Subcutaneous abdominal adipose tissue (tissue), 5 donors: ENCODE data around the gene PRDM16.

Experiments used
- H3K27ac ChIP-seq: one replicate; pipeline ENCODE4 v1.7.0; 2013; ENCODE audit warnings: low read depth, mild to moderate bottlenecking, inconsistent platforms, low read length, moderate library complexity
- H3K27me3 ChIP-seq, 5 donors: one replicate each; pipeline ENCODE4 v1.7.0; 2013; ENCODE audit warnings: low read length in 5 of 5, inconsistent platforms in 1 of 5; ENCODE audit not compliant: control insufficient read depth in 5 of 5, insufficient read depth in 4 of 5
- H3K36me3 ChIP-seq, 5 donors: one replicate each; pipeline ENCODE4 v1.7.0; 2013; ENCODE audit warnings: low read length in 5 of 5; ENCODE audit not compliant: control insufficient read depth in 5 of 5, insufficient read depth in 5 of 5
- H3K4me1 ChIP-seq, 5 donors: one replicate each; pipeline ENCODE4 v1.7.0; 2013; ENCODE audit warnings: low read length in 5 of 5, mild to moderate bottlenecking in 3 of 5, moderate library complexity in 1 of 5; ENCODE audit not compliant: control insufficient read depth in 5 of 5, insufficient read depth in 5 of 5
- H3K4me3 ChIP-seq, 5 donors: one replicate each; pipeline ENCODE4 v1.7.0; 2013; ENCODE audit warnings: low read length in 5 of 5, low read depth in 1 of 5
- H3K9ac ChIP-seq, 5 donors: one replicate each; pipeline ENCODE4 v1.7.0; 2013; ENCODE audit warnings: low read length in 5 of 5, mild to moderate bottlenecking in 4 of 5, moderate library complexity in 3 of 5
- H3K9me3 ChIP-seq, 5 donors: one replicate each; pipeline ENCODE4 v1.7.0; 2013; ENCODE audit warnings: low read length in 5 of 5; ENCODE audit not compliant: control insufficient read depth in 5 of 5
- donor health status: healthy.
- donor health status: healthy.
- donor health status: healthy.
- donor health status: healthy.
- donor health status: healthy.

PRDM16 gene

DNA sequence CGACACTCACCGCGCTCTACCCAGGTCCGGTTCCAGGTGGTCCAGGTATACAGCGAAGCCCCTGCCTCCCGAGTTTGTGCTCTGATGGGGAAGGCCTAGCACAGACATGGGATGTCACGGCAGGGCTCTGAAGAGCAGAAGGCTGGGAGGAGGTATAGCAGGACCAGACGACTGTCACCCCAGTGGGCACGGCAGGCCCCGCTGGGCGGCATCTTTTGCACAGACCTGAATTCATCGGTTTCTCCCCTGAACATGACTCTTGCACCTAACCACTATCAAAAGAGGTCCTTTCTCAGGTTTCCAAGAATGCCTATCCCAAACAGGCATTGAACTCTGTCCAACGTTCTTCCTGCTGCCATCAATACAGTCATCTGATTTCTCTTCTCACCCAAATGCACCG, 416.0 kb downstream of the PRDM16 start:
- peaks cover 0 to 10% (median 5%) of the 10 kb centered on the region in 5 donors for H3K9me3 ChIP-seq
- no peak overlapping the region for H3K4me3 ChIP-seq
- H3K4me1 ChIP-seq = peaks cover 0 to 12% (median 0%) of the 10 kb centered on the region in 5 donors
- H3K36me3 ChIP-seq = peaks cover 0 to 5% (median 2%) of the 10 kb centered on the region in 5 donors
- H3K27me3 ChIP-seq = peaks cover 0 to 6% (median 0%) of the 10 kb centered on the region in 5 donors
- H3K9ac ChIP-seq = no peak overlapping the region
- no peak overlapping the region for H3K27ac ChIP-seq
